ENCODE data around the gene KCNG2.

DNA sequence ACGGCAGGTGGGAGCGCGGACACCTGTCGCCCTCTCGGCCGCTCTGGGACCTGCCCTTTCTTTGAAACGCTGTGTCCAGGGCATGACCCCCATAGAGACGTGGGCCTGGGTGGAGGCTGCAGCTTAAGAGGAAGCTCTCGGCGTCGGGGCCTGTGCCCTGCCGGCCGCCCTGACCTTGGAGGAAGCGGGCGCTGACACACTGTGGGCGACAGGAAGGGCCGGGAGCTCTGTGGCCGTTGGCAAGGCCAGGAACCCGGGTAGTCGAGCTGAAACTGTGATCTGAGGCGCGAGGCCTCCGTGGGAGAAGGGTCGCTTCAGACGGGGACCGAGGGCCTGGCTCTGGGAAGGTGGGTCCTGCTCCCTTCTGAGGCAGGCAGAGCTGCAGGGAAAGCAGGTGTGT is 28.2 kb downstream of the KCNG2 start:
- TF ChIP-seq POLR2A (IDR thresholded peaks at IDR 0.05) = no peak
- TF ChIP-seq, protein P1, sequence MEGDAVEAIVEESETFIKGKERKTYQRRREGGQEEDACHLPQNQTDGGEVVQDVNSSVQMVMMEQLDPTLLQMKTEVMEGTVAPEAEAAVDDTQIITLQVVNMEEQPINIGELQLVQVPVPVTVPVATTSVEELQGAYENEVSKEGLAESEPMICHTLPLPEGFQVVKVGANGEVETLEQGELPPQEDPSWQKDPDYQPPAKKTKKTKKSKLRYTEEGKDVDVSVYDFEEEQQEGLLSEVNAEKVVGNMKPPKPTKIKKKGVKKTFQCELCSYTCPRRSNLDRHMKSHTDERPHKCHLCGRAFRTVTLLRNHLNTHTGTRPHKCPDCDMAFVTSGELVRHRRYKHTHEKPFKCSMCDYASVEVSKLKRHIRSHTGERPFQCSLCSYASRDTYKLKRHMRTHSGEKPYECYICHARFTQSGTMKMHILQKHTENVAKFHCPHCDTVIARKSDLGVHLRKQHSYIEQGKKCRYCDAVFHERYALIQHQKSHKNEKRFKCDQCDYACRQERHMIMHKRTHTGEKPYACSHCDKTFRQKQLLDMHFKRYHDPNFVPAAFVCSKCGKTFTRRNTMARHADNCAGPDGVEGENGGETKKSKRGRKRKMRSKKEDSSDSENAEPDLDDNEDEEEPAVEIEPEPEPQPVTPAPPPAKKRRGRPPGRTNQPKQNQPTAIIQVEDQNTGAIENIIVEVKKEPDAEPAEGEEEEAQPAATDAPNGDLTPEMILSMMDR (IDR thresholded peaks at IDR 0.05) = no peak
